ENCODE measurements around the gene SEMA3F. TPM values are rescaled to one million over a fixed set of nuclear protein-coding genes. Genes with fewer than 3 reads are reported as not detected.

The SEMA3F gene
- total RNA-seq, 2 experiments from 2014 or later = 0.10 to 0.36 TPM

GRCh38 chr3:50167069-50167840 is 12.1 kb downstream of the SEMA3F start:
- ChIA-PET CTCF (no interaction called here), POLR2A (interaction anchor here (0.6 kb wide), 1 partner anchor 85 kb away, joined by 6 read pairs; no protein-coding TSS in a partner anchor)

DNA sequence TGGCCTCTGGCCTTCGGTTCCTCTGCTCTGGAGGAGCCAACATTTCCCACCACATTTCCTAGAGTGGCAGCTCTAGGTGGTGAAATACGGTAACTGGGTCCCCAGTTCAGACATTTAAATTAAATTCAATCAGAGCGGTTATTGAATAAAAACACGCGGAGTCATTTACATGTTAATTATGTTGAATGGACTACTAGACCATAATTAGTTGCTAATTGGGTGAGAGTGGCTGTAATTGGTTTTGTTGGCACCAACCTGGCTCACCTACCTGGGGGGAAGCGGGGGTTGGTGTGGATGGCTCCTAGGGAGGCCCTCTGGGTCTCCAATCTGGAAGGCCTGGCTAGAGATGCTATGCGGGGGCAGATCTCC is 12.7 kb downstream of the SEMA3F start:
- CTCF ChIA-PET = no interaction called here

DNA sequence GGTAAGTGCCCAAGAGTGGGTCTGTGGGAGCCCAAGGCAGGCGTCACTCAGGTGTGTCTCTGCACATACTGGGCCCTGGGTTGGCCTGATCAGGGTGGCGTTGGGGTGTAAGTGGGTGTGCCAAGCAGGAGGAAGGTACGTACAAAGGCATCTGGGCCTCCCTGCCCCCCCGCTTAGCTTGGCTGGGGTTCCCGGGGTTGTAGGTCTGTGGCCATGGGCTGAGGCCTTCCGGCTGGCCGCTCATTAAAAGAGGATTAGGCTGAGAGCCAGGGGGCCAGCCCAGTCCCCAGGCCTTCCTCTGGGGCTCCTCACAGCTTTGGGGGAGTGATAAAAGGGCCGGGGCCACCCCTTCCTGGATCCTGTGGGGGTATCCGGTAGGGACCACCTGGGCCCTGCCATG is 13.3 kb downstream of the SEMA3F start:
- POLR2A ChIA-PET = no interaction called here
- CTCF ChIA-PET = no interaction called here

More for the DNA sequence above, 12.7 kb downstream of the SEMA3F start:
- POLR2A ChIA-PET = interaction anchor here (0.6 kb wide), 1 partner anchor 86 kb away, joined by 6 read pairs; no protein-coding TSS in a partner anchor

DNA sequence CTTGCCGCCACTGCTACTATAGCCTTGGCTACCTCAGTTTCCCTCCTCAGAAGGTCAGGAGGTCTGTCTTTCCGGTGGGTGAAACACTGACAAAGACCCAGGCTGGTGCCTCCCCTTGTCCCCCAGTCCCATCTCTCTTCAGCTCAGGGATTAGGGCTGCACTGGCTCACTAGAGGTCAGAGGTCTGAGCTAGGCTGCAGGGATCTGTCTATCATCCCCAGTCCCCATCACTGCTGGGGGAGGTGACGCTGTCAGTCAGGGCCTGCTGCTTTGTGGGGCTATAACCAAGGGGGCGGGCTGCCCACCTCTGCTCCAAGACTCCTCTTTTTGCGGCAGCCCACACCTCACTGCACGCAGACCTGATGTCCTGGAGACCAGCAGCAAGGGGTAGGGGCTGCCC is 13.7 kb downstream of the SEMA3F start:
- ChIA-PET POLR2A (no interaction called here), CTCF (no interaction called here)

DNA sequence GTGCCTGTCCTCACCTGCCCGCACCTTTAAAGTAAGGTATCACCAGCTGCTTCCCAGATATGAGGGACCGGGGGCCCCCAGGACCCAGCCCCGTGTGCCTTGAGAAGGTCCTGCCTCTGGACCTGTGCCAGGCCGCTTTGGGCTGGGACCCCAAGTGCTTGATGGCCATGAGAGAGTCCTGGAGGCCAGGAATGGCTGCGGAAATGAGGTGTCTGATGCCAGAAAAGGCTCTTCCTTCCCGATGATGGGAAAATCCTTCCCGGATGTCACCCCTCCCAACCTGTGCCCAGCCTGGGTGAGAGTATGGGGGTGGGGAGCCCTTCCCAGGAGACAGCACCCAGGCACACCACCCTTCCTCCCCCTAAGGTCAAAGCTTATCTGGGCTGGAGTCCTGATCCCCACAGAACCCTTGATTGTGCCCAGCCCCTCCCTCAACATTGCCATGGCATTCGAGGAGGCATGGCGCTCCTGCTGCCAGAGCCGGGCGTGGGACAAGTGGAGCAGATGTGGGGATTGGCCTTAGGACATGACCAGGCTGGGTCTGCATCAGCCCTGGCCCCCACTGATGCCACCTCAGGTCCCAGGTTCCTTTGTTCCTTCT is 14.2 kb downstream of the SEMA3F start:
- CTCF ChIA-PET = no interaction called here
- POLR2A ChIA-PET = no interaction called here

- POLR2A ChIA-PET = no interaction called here
- CTCF ChIA-PET = interaction anchor here (0.7 kb wide), 1 partner anchor 25 kb away, joined by 3 read pairs; no protein-coding TSS in a partner anchor
Measured at GRCh38 chr3:50169858-50170257, 14.7 kb downstream of the SEMA3F start.

GRCh38 chr3:50170689-50171088 is 15.6 kb downstream of the SEMA3F start:
- ChIA-PET POLR2A (no interaction called here), CTCF (interaction anchor here (0.7 kb wide), 1 partner anchor 24 kb away, joined by 3 read pairs; no protein-coding TSS in a partner anchor)

- ChIA-PET CTCF (interaction anchor here (0.6 to 1.1 kb wide), 2 partner anchors 10 to 60 kb away, joined by 3 to 4 read pairs; no protein-coding TSS in a partner anchor), POLR2A (interaction anchor here (0.6 kb wide), 1 partner anchor 15 kb away, joined by 12 read pairs; no protein-coding TSS in a partner anchor)
Measured at GRCh38 chr3:50171540-50172301, 16.6 kb downstream of the SEMA3F start.

DNA sequence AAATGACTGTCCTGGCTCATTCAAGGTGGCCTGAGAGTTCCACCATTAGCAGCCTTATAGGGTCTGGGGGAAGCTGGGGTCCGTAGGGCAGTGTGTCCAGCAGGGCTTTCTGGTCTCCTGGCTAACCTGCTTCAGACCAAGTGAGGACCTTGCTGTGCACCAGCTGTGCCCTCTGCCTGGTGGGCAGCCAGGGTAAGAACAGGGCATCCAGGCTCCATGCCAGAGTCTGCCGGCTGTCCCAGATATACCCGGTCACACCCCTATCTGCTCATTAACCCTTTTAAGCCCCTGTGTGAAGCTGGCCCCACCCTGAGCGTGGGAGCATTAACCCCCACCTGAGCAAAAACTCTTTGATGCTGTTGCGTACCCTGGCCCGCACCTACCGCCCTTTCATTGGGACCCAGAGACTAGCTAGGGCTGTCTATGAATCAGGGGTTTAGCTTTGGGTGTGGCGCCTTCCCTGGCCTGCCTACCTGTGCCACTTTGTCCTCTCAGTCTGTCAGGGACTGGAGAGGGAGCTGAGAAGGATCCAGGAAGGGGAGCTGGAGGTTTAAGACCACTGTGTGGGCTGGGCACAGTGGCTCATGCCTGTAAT is 17.6 kb downstream of the SEMA3F start:
- POLR2A ChIA-PET = no interaction called here
- CTCF ChIA-PET = interaction anchor here (0.6 to 1.1 kb wide), 2 partner anchors 9 to 61 kb away, joined by 3 to 4 read pairs; no protein-coding TSS in a partner anchor

DNA sequence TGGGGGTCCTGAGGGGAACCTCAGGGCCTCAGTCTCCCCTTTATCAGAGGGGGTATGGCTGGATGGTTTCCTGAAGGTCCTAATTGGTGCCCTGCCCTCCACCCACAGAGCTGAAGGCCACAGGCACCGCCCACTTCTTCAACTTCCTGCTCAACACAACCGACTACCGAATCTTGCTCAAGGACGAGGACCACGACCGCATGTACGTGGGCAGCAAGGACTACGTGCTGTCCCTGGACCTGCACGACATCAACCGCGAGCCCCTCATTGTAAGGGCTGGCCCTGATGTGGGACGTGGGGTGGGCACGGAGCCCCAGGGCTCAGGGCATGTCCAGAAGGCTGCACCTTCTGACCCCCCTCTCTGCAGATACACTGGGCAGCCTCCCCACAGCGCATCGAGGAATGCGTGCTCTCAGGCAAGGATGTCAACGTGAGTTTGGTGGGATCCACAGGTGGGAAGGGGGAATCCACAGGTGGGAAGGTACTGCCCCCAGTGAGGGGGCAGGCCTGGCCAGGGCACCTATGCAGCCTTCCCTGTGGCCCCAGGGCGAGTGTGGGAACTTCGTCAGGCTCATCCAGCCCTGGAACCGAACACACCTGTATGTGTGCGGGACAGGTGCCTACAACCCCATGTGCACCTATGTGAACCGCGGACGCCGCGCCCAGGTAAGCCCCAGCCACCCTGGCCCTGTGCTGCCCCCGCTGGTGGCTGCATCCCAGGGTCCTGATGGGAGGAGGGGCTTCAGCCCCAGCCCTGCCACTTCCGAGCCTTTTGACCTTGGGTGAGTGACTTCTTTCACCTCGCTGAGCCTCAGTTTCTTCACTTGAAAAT is 18.8 kb downstream of the SEMA3F start:
- CTCF ChIA-PET = interaction anchor here (1.3 kb wide), 1 partner anchor 53 kb away, joined by 4 read pairs; no protein-coding TSS in a partner anchor
- POLR2A ChIA-PET = no interaction called here

- ChIA-PET CTCF (interaction anchor here (1.3 kb wide), 1 partner anchor 54 kb away, joined by 4 read pairs; no protein-coding TSS in a partner anchor), POLR2A (no interaction called here)
Measured at GRCh38 chr3:50174517-50174895, 19.4 kb downstream of the SEMA3F start.

GRCh38 chr3:50174947-50175524 is 19.9 kb downstream of the SEMA3F start:
- POLR2A ChIA-PET = no interaction called here
- CTCF ChIA-PET = interaction anchor here (1.3 to 1.8 kb wide), 2 partner anchors 17 to 54 kb away, joined by 4 to 5 read pairs; no protein-coding TSS in a partner anchor

- ChIA-PET POLR2A (no interaction called here), CTCF (no interaction called here)
Measured at GRCh38 chr3:50177346-50177745, 22.2 kb downstream of the SEMA3F start.

DNA sequence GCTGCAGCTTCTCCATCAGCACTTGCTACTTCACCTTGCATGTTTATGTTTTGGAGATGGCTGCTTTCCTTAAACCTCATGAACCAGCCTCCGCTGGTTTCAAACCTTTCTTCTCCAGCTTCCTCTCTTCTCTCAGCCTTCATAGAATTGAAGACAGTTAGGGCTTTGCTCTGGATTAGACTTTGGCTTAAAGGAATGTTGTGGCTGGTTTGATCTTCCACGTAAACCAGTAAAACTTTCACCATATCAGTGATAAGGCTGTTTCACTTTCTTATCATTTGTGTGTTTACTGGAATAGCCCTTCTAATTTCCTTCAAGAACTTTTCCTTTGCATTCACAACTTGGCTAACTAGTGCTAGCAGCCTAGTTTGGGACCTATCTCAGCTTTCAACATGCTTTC is 24.6 kb downstream of the SEMA3F start:
- ChIA-PET POLR2A (no interaction called here), CTCF (interaction anchor here (1.2 to 1.7 kb wide), 3 partner anchors 12 to 48 kb away, joined by 3 to 5 read pairs (median 4); no protein-coding TSS in a partner anchor)

DNA sequence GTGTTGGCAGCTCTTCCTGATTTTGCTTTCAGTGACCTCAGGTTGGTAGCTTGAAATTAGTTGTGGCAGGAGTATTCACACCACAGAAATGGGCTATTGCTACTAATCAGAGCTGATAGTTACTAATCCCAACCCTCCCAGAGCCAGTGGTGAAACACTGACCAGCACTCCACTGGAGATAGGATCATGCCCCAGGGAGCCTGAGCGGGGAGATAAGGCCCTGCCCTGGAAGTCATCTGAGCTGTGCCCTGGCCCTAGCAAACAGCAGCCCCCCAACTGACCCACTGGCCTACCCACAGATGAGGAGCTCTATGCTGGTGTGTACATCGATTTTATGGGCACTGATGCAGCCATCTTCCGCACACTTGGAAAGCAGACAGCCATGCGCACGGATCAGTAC is 26.9 kb downstream of the SEMA3F start:
- CTCF ChIA-PET = interaction anchor here (0.9 to 1.4 kb wide), 7 partner anchors 10 to 143 kb away, joined by 3 to 5 read pairs (median 3); no protein-coding TSS in a partner anchor
- POLR2A ChIA-PET = no interaction called here

DNA sequence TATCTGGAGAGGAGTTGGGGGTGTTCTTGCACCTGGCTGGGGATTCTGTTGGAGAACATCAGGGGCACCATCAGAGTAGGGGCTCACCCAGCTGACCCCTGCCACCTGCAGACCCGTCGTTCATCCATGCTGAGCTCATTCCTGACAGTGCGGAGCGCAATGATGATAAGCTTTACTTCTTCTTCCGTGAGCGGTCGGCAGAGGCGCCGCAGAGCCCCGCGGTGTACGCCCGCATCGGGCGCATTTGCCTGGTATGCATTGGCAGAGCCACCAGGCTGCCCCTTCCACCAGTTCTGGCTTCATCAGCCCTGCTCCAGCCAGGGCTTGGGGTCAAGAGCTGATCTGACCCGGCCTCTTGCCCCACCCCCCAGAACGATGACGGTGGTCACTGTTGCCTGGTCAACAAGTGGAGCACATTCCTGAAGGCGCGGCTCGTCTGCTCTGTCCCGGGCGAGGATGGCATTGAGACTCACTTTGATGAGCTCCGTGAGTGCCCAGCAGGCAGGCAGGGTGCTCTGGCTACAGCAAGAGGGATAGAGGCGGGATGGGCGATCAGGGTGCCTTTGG is 27.5 kb downstream of the SEMA3F start:
- CTCF ChIA-PET = interaction anchor here (0.9 to 1.4 kb wide), 4 partner anchors 12 to 142 kb away, joined by 3 to 5 read pairs (median 4); no protein-coding TSS in a partner anchor
- POLR2A ChIA-PET = no interaction called here

GRCh38 chr3:50183755-50184154 is 28.6 kb downstream of the SEMA3F start:
- CTCF ChIA-PET = no interaction called here
- POLR2A ChIA-PET = no interaction called here

Measured in activated CD8-positive, alpha-beta memory T cell treated with anti-CD3 and anti-CD28 coated beads for 36 hours (primary cell).